Loucy (cell line): ENCODE measurements around the gene LMF2.

ENCODE experiments used
- H2AFZ ChIP-seq: fragments of 200-600 bp; sonication (generic); 2 replicates; pipeline ENCODE4 v1.6.0; 2016; ENCODE audit warnings: antibody characterized with exemption, mild to moderate bottlenecking, low read length, moderate library complexity
- H3F3A ChIP-seq: fragments of 200-600 bp; 2 replicates; pipeline ENCODE4 v1.6.0; 2016; ENCODE audit warnings: antibody characterized with exemption, low read depth, mild to moderate bottlenecking
- H3K27me3 ChIP-seq: fragments of 200-600 bp; sonication (generic); 2 replicates; pipeline ENCODE4 v1.6.1; 2014; ENCODE audit warnings: low read length, mild to moderate bottlenecking; ENCODE audit not compliant: insufficient read depth, poor library complexity, severe bottlenecking
- H3K36me3 ChIP-seq: fragments of 200-600 bp; sonication (generic); 2 replicates; pipeline ENCODE4 v1.6.1; 2016; ENCODE audit warnings: low read length; ENCODE audit not compliant: insufficient read depth
- H3K4me1 ChIP-seq: fragments of 200-600 bp; sonication (generic); 2 replicates; pipeline ENCODE4 v1.5.1; 2014; ENCODE audit warnings: low read length, mild to moderate bottlenecking; ENCODE audit not compliant: insufficient read depth, poor library complexity, severe bottlenecking
- H3K4me2 ChIP-seq: fragments of 200-600 bp; sonication (generic); 2 replicates; pipeline ENCODE4 v1.6.0; 2014; ENCODE audit warnings: antibody characterized with exemption, low read length, low read depth, mild to moderate bottlenecking; ENCODE audit not compliant: poor library complexity, severe bottlenecking
- H3K4me3 ChIP-seq: fragments of 200-600 bp; sonication (generic); 2 replicates; pipeline ENCODE4 v1.5.1; 2014; ENCODE audit warnings: low read length, mild to moderate bottlenecking, mixed read lengths; ENCODE audit not compliant: poor library complexity, severe bottlenecking
- H3K79me2 ChIP-seq: fragments of 200-600 bp; sonication (generic); 2 replicates; pipeline ENCODE4 v1.6.1; 2014; ENCODE audit warnings: low read length; ENCODE audit not compliant: insufficient read depth
- H3K9ac ChIP-seq: fragments of 200-600 bp; sonication (generic); 2 replicates; pipeline ENCODE4 v1.6.0; 2014; ENCODE audit warnings: mild to moderate bottlenecking, low read depth, low read length, moderate library complexity; ENCODE audit not compliant: poor library complexity, severe bottlenecking
- H3K9me2 ChIP-seq: fragments of 200-600 bp; sonication (generic); replicated peaks from 2 replicates; pipeline ENCODE4 v1.6.1; 2016; ENCODE audit warnings: low read depth, low read length, mixed read lengths
- H3K9me3 ChIP-seq: fragments of 200-600 bp; sonication (generic); 2 replicates; pipeline ENCODE4 v1.6.1; 2014; ENCODE audit warnings: mild to moderate bottlenecking, antibody characterized with exemption, low read length, low read depth; ENCODE audit not compliant: insufficient read depth
- H4K20me1 ChIP-seq: fragments of 200-600 bp; sonication (generic); 2 replicates; pipeline ENCODE4 v1.6.0; 2014; ENCODE audit warnings: antibody characterized with exemption, low read length, mild to moderate bottlenecking; ENCODE audit not compliant: insufficient read depth, poor library complexity, severe bottlenecking
- EZH2phosphoT487 ChIP-seq: fragments of 200-600 bp; IDR thresholded peaks from 2 replicates; pipeline ENCODE4 v1.6.1; 2018; ENCODE audit warnings: antibody characterized with exemption, mild to moderate bottlenecking, moderate library complexity, borderline replicate concordance
- TF ChIP-seq, protein P1 (sequence below): fragments of 200-600 bp; sonication (generic); conservative IDR thresholded peaks from 2 replicates; pipeline ENCODE4 v1.5.1; 2014; ENCODE audit warnings: mild to moderate bottlenecking, antibody characterized with exemption, low read length

The LMF2 gene

GRCh38 chr22:50507421-50507990 is at the start of gene LMF2:
Gene LMF2 (minus strand): TSS chr22:50507702. CDS start chr22:50507675, 27 bp downstream.
- Histone ChIP-seq H4K20me1 (peaks cover 10% of the 10 kb centered on the region), H3K36me3 (no peaks in the 10 kb centered on the region), H3K27me3 (no peaks in the 10 kb centered on the region), H3F3A (no peaks in the 10 kb centered on the region), H2AFZ (peak within 1 kb of the TSS; percentile 93), H3K4me2 (peak within 1 kb of the TSS; percentile 89), H3K4me3 (peak within 1 kb of the TSS; percentile 94), H3K9ac (peak within 1 kb of the TSS; percentile 95), H3K4me1 (peaks cover 14% of the 10 kb centered on the region), H3K79me2 (peaks cover 65% of the 10 kb centered on the region), H3K9me3 (no peaks in the 10 kb centered on the region), H3K9me2 (no peaks in the 10 kb centered on the region)
- TF ChIP-seq EZH2phosphoT487: no peak
- TF ChIP-seq, protein P1, sequence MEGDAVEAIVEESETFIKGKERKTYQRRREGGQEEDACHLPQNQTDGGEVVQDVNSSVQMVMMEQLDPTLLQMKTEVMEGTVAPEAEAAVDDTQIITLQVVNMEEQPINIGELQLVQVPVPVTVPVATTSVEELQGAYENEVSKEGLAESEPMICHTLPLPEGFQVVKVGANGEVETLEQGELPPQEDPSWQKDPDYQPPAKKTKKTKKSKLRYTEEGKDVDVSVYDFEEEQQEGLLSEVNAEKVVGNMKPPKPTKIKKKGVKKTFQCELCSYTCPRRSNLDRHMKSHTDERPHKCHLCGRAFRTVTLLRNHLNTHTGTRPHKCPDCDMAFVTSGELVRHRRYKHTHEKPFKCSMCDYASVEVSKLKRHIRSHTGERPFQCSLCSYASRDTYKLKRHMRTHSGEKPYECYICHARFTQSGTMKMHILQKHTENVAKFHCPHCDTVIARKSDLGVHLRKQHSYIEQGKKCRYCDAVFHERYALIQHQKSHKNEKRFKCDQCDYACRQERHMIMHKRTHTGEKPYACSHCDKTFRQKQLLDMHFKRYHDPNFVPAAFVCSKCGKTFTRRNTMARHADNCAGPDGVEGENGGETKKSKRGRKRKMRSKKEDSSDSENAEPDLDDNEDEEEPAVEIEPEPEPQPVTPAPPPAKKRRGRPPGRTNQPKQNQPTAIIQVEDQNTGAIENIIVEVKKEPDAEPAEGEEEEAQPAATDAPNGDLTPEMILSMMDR: no peak

GRCh38 chr22:50556703-50557102 is 49.2 kb upstream of the LMF2 start:
- Histone ChIP-seq H3K36me3 (no peaks in the 10 kb centered on the region), H3K79me2 (no peaks in the 10 kb centered on the region), H3K9me2 (no peaks in the 10 kb centered on the region), H3K4me2 (no peak overlapping the region), H3K27me3 (no peaks in the 10 kb centered on the region), H3K4me1 (peaks cover 2% of the 10 kb centered on the region), H3K4me3 (no peak overlapping the region), H3K9ac (no peak overlapping the region), H2AFZ (no peak overlapping the region), H3F3A (no peaks in the 10 kb centered on the region), H3K9me3 (no peaks in the 10 kb centered on the region), H4K20me1 (no peaks in the 10 kb centered on the region)
- TF ChIP-seq, protein P1: no peak
- TF ChIP-seq EZH2phosphoT487: no peak

DNA sequence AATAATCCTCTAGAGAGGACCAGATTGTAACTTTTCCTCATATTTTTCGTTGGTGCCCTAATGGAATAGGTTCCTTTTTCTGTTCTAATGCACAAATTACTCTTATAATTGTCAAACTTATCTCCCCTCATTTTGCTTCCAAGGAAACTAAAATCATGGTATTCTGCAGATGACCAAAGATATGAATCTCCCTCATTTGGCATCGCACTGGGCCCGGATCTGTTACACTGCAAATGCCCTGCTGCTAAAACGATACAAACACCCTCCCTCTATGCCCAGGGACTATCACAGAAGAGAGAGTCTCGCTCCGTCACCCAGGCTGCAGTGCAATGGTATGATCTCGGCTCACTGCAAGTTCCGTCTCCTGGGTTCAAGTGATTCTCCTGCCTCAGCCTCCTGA is 45.8 kb upstream of the LMF2 start:
- Histone ChIP-seq H3K9me3 (no peaks in the 10 kb centered on the region), H3K9ac (no peak overlapping the region), H3F3A (no peaks in the 10 kb centered on the region), H3K4me1 (peaks cover 8% of the 10 kb centered on the region), H3K4me3 (no peak overlapping the region), H3K9me2 (no peaks in the 10 kb centered on the region), H2AFZ (no peak overlapping the region), H3K27me3 (no peaks in the 10 kb centered on the region), H4K20me1 (no peaks in the 10 kb centered on the region), H3K4me2 (no peak overlapping the region), H3K36me3 (no peaks in the 10 kb centered on the region), H3K79me2 (peaks cover 6% of the 10 kb centered on the region; the same call in 1 of the 2 replicates)
- no peak for TF ChIP-seq EZH2phosphoT487
- TF ChIP-seq, protein P1: no peak
